WTC11 (cell line): ENCODE results near the gene ITGA5. TPM values are rescaled to one million over a fixed set of nuclear protein-coding genes. Genes with fewer than 3 reads are reported as not detected.
A peak's percentile ranks its signal among the peaks of the same experiment; 100 is the strongest.

Experiments used
- ATAC-seq: fragments of 200-7000 bp; cut with Tn5 transposase; 2 replicates; pipeline ENCODE4 v1.10.0; 2021; ENCODE audit warnings: mild to moderate bottlenecking, moderate library complexity
- CTCF ChIA-PET: fragments of 300-600 bp; sonication (Branson Sonifier 250); formaldehyde crosslinking; loops from one replicate; lab custom pipeline; 2021; ENCODE audit warnings: antibody characterized with exemption; lab: Charles Lee
- POLR2A ChIA-PET: fragments of 350-600 bp; sonication (Branson Sonifier 250); formaldehyde crosslinking; loops from one replicate; lab custom pipeline; 2021; ENCODE audit warnings: antibody characterized with exemption; lab: Charles Lee
- DNase-seq: peaks from one replicate; pipeline ENCODE4 v3.0.0; 2021; ENCODE audit warnings: low spot score
- H3K27ac Mint-ChIP-seq: 2 replicates; pipeline ENCODE4 v1.8.0; 2021; ENCODE audit warnings: mixed read lengths
- H3K27me3 Mint-ChIP-seq: 2 replicates; pipeline ENCODE4 v1.8.0; 2021; ENCODE audit warnings: low read depth, mild to moderate bottlenecking, moderate library complexity, mixed read lengths
- H3K36me3 Mint-ChIP-seq: 2 replicates; pipeline ENCODE4 v1.8.0; 2021; ENCODE audit warnings: mixed read lengths
- H3K4me1 Mint-ChIP-seq: 2 replicates; pipeline ENCODE4 v1.8.0; 2022; ENCODE audit warnings: mixed read lengths
- H3K4me3 Mint-ChIP-seq: 2 replicates; pipeline ENCODE4 v1.8.0; 2021; ENCODE audit warnings: mild to moderate bottlenecking, moderate library complexity, mixed read lengths
- H3K9me3 Mint-ChIP-seq: 2 replicates; pipeline ENCODE4 v1.8.0; 2021; ENCODE audit warnings: mixed read lengths
- ATF6 ChIP-seq: sonication (generic); formaldehyde crosslinking; IDR thresholded peaks from 2 replicates; pipeline ENCODE4 v1.8.1; 2023; ENCODE audit warnings: mild to moderate bottlenecking, missing genetic modification reagents
- E2F5 ChIP-seq: sonication (generic); formaldehyde crosslinking; IDR thresholded peaks from 2 replicates; pipeline ENCODE4 v1.8.1; 2022; ENCODE audit warnings: mild to moderate bottlenecking, moderate library complexity, missing genetic modification reagents
- EMX1 ChIP-seq: fragments of 250-450 bp; sonication (Bioruptor Pico); IDR thresholded peaks from 2 replicates; pipeline ENCODE4 v1.8.0; 2021; ENCODE audit warnings: mild to moderate bottlenecking
- ERG ChIP-seq: fragments of 250-450 bp; sonication (Bioruptor Pico); IDR thresholded peaks from 2 replicates; pipeline ENCODE4 v1.8.0; 2021; ENCODE audit warnings: mild to moderate bottlenecking
- FOXP4 ChIP-seq: sonication (generic); formaldehyde crosslinking; IDR thresholded peaks from 2 replicates; pipeline ENCODE4 v1.8.0; 2022; ENCODE audit warnings: mild to moderate bottlenecking, missing genetic modification reagents
- GTF2I ChIP-seq: fragments of 250-450 bp; sonication (Bioruptor Pico); conservative IDR thresholded peaks from 2 replicates; pipeline ENCODE4 v1.4.0; 2021; ENCODE audit warnings: mild to moderate bottlenecking
- KAT7 ChIP-seq: sonication (generic); formaldehyde crosslinking; IDR thresholded peaks from 2 replicates; pipeline ENCODE4 v1.8.1; 2023; ENCODE audit warnings: missing genetic modification reagents, mild to moderate bottlenecking, borderline replicate concordance
- NFYB ChIP-seq: sonication (generic); formaldehyde crosslinking; conservative IDR thresholded peaks from 2 replicates; pipeline ENCODE4 v1.8.0; 2022; ENCODE audit warnings: low read depth, missing genetic modification reagents
- PREB ChIP-seq: sonication (generic); formaldehyde crosslinking; IDR thresholded peaks from 2 replicates; pipeline ENCODE4 v1.8.1; 2022; ENCODE audit warnings: mild to moderate bottlenecking, missing genetic modification reagents, moderate library complexity, borderline replicate concordance
- PRRX2 ChIP-seq: fragments of 250-450 bp; sonication (Bioruptor Pico); IDR thresholded peaks from 2 replicates; pipeline ENCODE4 v1.8.0; 2021; ENCODE audit warnings: mild to moderate bottlenecking
- RELA ChIP-seq: sonication (generic); formaldehyde crosslinking; IDR thresholded peaks from 2 replicates; pipeline ENCODE4 v1.8.1; 2022; ENCODE audit warnings: missing genetic modification reagents, mild to moderate bottlenecking, borderline replicate concordance
- USF1 ChIP-seq: sonication (generic); formaldehyde crosslinking; IDR thresholded peaks from 2 replicates; pipeline ENCODE4 v1.8.0; 2022; ENCODE audit warnings: mild to moderate bottlenecking, missing genetic modification reagents
- ZBTB43 ChIP-seq: sonication (generic); formaldehyde crosslinking; IDR thresholded peaks from 2 replicates; pipeline ENCODE4 v1.8.1; 2023; ENCODE audit warnings: mild to moderate bottlenecking, missing genetic modification reagents
- ZNF219 ChIP-seq: sonication (generic); formaldehyde crosslinking; IDR thresholded peaks from 2 replicates; pipeline ENCODE4 v1.8.0; 2023; ENCODE audit warnings: missing genetic modification reagents, mild to moderate bottlenecking, borderline replicate concordance
- ZNF512 ChIP-seq: sonication (generic); formaldehyde crosslinking; IDR thresholded peaks from 2 replicates; pipeline ENCODE4 v1.8.1; 2022; ENCODE audit warnings: missing genetic modification reagents, borderline replicate concordance
- ZNF671 ChIP-seq: fragments of 250-450 bp; sonication (Bioruptor Pico); IDR thresholded peaks from 2 replicates; pipeline ENCODE4 v1.8.0; 2021; ENCODE audit warnings: mild to moderate bottlenecking
- total RNA-seq: library from RNA; stranded (reverse); gene quantifications from 3 replicates; pipeline ENCODE4 v1.2.3, GENCODE V29; 2021

ITGA5 gene
- total RNA-seq, 1 experiment from 2014 or later, result 21.9 TPM

- TF ChIP-seq USF1 (CRISPR knock-in tag), result no peak
- TF ChIP-seq ZNF671 (CRISPR knock-in tag), result no peak
- TF ChIP-seq ZNF512 (CRISPR knock-in tag), result no peak
- no peak for TF ChIP-seq ZNF219 (CRISPR knock-in tag)
- TF ChIP-seq PREB (CRISPR knock-in tag), result no peak
Observed at GRCh38 chr12:54386403-54387113, 32.5 kb downstream of the ITGA5 start (continued).

GRCh38 chr12:54385251-54385914 is 33.7 kb downstream of the ITGA5 start:
- H3K27ac Mint-ChIP-seq, result no peak overlapping the region
- H3K4me1 Mint-ChIP-seq, result peaks cover 67% of the 10 kb centered on the region
- DNase-seq (no peak), ATAC-seq (peak; percentile 39)
- H3K27me3 Mint-ChIP-seq, result no peaks in the 10 kb centered on the region
- POLR2A ChIA-PET, result no interaction called here
- peaks cover 9% of the 10 kb centered on the region for H3K36me3 Mint-ChIP-seq
- CTCF ChIA-PET, result interaction anchor here (0.6 to 4.3 kb wide), 10 partner anchors 8 to 303 kb away, joined by 3 to 67 read pairs (median 3); partner anchors contain the start of gene COPZ1
- TF ChIP-seq NFYB, result no peak
- no peak for TF ChIP-seq ERG (CRISPR knock-in tag)
- TF ChIP-seq GTF2I (CRISPR knock-in tag), result no peak
- no peak for TF ChIP-seq E2F5
- TF ChIP-seq EMX1 (CRISPR knock-in tag), result no peak
- TF ChIP-seq KAT7 (CRISPR knock-in tag), result no peak
- no peak for TF ChIP-seq ZNF219 (CRISPR knock-in tag)
- no peak for TF ChIP-seq ZBTB43 (CRISPR knock-in tag)
- TF ChIP-seq FOXP4, result no peak
- no peak for TF ChIP-seq ATF6 (CRISPR knock-in tag)
- TF ChIP-seq ZNF512 (CRISPR knock-in tag), result no peak
- TF ChIP-seq PRRX2 (CRISPR knock-in tag), result no peak
- no peak for TF ChIP-seq RELA
- TF ChIP-seq, all 79 proteins: peak for 0
- no peaks in the 10 kb centered on the region for H3K9me3 Mint-ChIP-seq
- H3K4me3 Mint-ChIP-seq, result peak overlapping the region; percentile 47
